Subcutaneous adipose tissue (tissue), 4 donors: ENCODE measurements around the gene CMIP. TPM values are rescaled to one million over a fixed set of nuclear protein-coding genes. Genes with fewer than 3 reads are reported as not detected.

Experiments used
- total RNA-seq, 4 donors: library from RNA; depleted of rRNA; stranded (reverse); fragments of >200 nt; gene quantifications; one replicate each; pipeline ENCODE4 v1.1.0, GENCODE V29; 2016
- TF ChIP-seq, protein P1 (sequence below): fragments of 450-650 bp; IDR thresholded peaks from one replicate; pipeline ENCODE4 v1.5.1; 2016; ENCODE audit warnings: low read depth, mild to moderate bottlenecking, control low read depth, antibody characterized with exemption, moderate library complexity

The CMIP gene
- total RNA-seq, 4 donors from 2014 or later, result 19.9 to 40.3 (median 26.0) TPM

DNA sequence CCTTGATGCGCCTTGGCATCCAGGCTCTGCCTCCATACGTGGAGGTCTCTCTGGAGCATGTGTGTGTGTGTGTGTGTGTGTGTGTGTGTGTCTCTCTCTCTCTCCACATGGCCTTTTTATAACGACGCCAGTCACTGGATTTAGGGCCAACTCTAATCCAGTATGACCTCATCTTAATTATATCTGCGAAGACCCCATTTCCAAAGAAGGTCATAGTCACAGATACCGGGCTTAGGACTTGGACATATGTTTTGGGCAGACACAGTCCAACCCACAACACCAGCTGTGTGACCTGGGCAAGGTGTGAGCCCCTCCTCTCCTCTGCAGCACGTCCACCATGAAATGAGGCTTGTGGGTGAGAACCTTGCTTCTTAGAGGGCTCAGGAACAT is 196.1 kb downstream of the CMIP start:
- TF ChIP-seq, protein P1, sequence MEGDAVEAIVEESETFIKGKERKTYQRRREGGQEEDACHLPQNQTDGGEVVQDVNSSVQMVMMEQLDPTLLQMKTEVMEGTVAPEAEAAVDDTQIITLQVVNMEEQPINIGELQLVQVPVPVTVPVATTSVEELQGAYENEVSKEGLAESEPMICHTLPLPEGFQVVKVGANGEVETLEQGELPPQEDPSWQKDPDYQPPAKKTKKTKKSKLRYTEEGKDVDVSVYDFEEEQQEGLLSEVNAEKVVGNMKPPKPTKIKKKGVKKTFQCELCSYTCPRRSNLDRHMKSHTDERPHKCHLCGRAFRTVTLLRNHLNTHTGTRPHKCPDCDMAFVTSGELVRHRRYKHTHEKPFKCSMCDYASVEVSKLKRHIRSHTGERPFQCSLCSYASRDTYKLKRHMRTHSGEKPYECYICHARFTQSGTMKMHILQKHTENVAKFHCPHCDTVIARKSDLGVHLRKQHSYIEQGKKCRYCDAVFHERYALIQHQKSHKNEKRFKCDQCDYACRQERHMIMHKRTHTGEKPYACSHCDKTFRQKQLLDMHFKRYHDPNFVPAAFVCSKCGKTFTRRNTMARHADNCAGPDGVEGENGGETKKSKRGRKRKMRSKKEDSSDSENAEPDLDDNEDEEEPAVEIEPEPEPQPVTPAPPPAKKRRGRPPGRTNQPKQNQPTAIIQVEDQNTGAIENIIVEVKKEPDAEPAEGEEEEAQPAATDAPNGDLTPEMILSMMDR, result no peak

DNA sequence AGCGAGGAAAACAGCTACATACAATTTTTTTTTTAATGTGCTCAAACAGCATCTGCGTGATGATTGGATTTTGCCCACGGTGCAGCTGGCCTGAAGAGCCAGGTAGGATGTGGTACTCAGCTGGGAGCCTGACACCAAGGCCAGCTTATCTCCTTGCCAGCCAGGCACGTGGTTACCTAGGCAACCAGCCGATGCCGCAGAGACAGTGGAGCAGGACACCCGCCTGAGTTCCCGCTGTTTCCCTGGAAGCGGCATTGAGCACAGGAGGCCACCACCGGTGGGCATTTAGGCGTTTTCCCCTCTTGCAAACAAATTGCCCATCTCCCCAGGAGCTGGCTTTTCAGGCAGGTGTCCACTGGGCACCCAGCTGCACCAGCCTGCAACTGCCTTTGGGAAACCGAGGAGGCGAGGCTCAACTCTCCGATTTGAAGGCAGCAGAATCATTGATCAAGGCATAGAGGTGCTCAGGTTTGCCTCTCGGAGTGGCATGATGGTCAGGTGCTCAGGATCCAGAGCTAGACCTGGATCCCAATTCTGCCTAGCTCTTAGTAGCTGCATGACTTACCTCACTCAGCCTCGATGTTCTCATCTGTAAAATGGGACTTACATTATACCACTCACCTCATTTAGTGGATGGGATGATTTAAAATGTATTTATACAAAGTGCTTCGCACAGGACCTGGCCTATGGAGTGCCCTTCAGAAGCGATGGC is 196.9 kb downstream of the CMIP start:
- TF ChIP-seq, protein P1, result no peak

DNA sequence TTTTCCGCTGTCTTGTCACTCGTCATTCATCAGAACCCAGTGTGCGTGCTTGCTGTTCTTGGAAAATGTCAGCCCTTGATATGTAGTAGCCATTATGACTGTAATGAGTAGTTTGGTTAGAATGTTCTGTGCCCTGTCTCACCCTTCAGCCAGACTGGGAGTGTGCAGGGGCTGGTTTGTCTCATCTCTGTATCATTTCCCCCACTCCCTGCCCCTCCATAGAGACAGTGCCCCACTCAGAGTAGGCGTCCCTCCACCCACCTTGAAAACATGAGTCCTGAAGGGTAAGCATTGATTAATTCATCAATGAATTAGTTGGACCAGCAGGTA is 197.5 kb downstream of the CMIP start:
- TF ChIP-seq, protein P1, result no peak

DNA sequence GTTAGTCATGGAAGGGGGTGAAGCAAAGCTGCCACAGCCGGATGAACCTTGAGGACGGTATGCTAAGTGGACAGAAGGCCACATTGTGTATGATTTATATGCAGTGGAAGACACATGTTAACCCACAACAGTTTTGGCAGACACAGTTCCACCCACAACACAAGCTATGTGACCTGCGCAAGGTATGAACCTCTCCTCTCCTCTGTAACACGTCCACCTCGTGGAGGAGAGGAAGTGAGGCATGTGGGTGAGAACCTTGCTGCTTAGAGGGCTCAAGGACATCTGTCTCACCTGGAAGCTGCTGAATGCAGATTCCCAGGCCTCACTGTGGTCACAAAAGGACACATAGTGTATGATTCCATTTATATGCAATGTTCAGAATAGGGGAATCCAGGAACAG is 198.3 kb downstream of the CMIP start:
- TF ChIP-seq, protein P1, result no peak

DNA sequence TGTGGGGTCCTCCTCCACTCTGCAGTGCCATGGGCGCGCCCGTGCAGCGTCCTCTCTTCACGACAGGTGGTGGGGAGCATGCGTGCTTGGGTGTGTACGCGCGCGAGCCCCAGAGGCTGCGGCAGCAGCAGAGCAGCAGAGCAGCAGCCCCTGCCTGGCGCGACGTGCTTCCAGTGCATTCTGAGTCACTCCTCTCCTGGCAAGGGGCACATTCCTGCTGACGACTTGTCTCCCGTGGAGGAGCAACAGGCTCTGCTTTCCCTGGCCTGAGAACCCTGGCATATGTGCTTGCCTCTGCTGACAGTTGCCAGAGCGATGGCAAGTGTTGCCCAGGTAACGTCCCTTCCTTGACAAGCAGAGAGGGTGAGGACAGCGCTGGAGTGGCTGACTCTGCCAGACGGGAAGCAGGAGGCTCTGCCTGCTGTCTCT is 200.7 kb downstream of the CMIP start:
- TF ChIP-seq, protein P1, result no peak

DNA sequence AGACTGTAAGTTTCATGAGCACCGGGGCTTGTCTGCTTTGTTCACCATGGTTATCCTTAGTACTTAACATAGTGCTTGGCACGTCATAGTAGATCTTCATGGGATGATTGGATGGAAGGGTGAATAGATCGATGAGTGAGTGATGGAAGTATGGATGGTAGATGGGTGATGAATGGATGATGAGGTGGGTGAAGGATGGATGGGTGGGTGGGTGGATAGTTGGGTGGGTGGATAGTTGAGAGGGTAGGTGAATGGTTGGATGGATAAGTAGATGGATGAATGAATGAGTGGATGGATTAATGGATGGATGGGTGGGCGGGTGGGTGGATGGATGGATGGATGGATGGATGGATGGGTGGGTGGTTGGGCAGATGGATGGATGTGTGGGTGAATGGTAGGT is 201.3 kb downstream of the CMIP start:
- TF ChIP-seq, protein P1, result no peak

DNA sequence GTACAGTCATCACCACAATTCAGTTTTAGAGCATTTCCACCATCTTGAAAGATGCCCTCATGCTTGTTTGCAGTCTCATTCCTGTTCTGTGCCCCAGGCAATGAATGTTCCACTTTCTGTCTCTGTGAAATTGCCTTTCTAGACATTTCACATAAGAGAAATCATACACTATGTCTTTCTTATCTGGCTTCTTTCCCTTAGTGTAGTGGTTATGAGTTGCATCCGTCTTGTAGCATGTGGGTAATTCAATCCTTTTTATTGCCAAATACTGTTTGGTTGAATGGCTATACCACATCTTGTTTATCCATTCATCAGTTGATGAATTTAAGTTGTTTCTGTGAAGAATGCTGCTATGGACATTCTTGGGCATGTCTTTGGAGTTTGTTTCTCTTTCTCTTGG is 202.0 kb downstream of the CMIP start:
- TF ChIP-seq, protein P1, result no peak
